Mucosa of descending colon (tissue), 3 donors: ENCODE results near the gene CDH7. TPM values are rescaled to one million over a fixed set of nuclear protein-coding genes. Genes with fewer than 3 reads are reported as not detected.

Source experiments
- ATAC-seq: fragments of 200-7000 bp; cut with Tn5 transposase; one replicate; pipeline ENCODE4 v1.9.1; 2020; ENCODE audit warnings: mild to moderate bottlenecking, moderate library complexity
- DNase-seq, 3 donors: peaks; one replicate each; pipeline ENCODE4 v3.0.0-alpha.2; 2020
- H3K36me3 ChIP-seq: fragments of 200-600 bp; one replicate; pipeline ENCODE4 v1.8.0; 2021; ENCODE audit warnings: low read depth, mild to moderate bottlenecking
- H3K4me1 ChIP-seq: fragments of 200-600 bp; one replicate; pipeline ENCODE4 v1.8.0; 2021; ENCODE audit warnings: low read depth, mild to moderate bottlenecking
- H3K4me3 ChIP-seq: fragments of 200-600 bp; one replicate; pipeline ENCODE4 v1.8.0; 2021; ENCODE audit warnings: mild to moderate bottlenecking
- H3K9me3 ChIP-seq: fragments of 200-600 bp; one replicate; pipeline ENCODE4 v1.8.0; 2021; ENCODE audit warnings: mild to moderate bottlenecking
- CTCF ChIP-seq: fragments of 200-600 bp; IDR thresholded peaks from one replicate; pipeline ENCODE4 v1.8.0; 2022; ENCODE audit warnings: antibody characterized with exemption, mild to moderate bottlenecking
- intact Hi-C, 2 donors: fragments of 100-400 bp; cut with DNase I in 1 of 2; cut with micrococcal nuclease in 1 of 2; formaldehyde crosslinking; loops; one replicate each; pipeline versions ENCODE4 v1.11.0 to v1.11.1; 2022; cut with DNase I, micrococcal nuclease
- total RNA-seq, 3 donors: library from RNA; stranded (reverse); fragmentation: NEBNext Ultra II Directional in 2 of 3; extraction: Animal tissue kit (Norgen Biotek cat#: 25700) in 2 of 3; gene quantifications; one replicate each; pipeline versions ENCODE4 v1.2.1 to v1.2.4, GENCODE V29; 2021 to 2023
- donor health status: DM: no; HTN: no; CAD: no; lungs with moderate emphysema.
- donor health status: DM: no; HTN: no; CAD: no.
- donor health status: DM: no; HTN: yes; CAD: no.

Gene CDH7
- total RNA-seq, 3 donors from 2014 or later: not detected

- TF ChIP-seq CTCF: no peak
- Histone ChIP-seq H3K4me1 (no peaks in the 10 kb centered on the region), H3K4me3 (no peak overlapping the region), H3K36me3 (no peaks in the 10 kb centered on the region), H3K9me3 (no peaks in the 10 kb centered on the region)
- no peak for DNase-seq
- no peak for ATAC-seq
- intact Hi-C loops: no loop called here
Measured at GRCh38 chr18:65937180-65937579, 186.4 kb downstream of the CDH7 start.

- ATAC-seq: peak; percentile 56
- peak in 1 of 3 donors; percentile 31 for DNase-seq
- H3K36me3 ChIP-seq: no peaks in the 10 kb centered on the region
- no peaks in the 10 kb centered on the region for H3K9me3 ChIP-seq
- no peaks in the 10 kb centered on the region for H3K4me1 ChIP-seq
- H3K4me3 ChIP-seq: no peak overlapping the region
- intact Hi-C loops: no loop called here
- no peak for TF ChIP-seq CTCF
Measured at GRCh38 chr18:65938592-65939372, 188.0 kb downstream of the CDH7 start.
